ACC112 (cell line): ENCODE results near the gene NEU4.
"Not testable (repeated sequence)": the region's sequence is repeated elsewhere in the genome, so short reads cannot be mapped to it uniquely, and the experiment has no call there.

Experiments
- H2AFZ ChIP-seq: fragments of 200-600 bp; sonication (generic); one replicate; pipeline ENCODE4 v1.6.0; 2017; ENCODE audit warnings: antibody characterized with exemption, low read length; ENCODE audit not compliant: unreplicated experiment
- H3K27ac ChIP-seq: fragments of 200-600 bp; sonication (generic); 2 replicates; pipeline ENCODE4 v1.5.1; 2014; ENCODE audit warnings: low read depth, mild to moderate bottlenecking, antibody characterized with exemption, low read length, moderate library complexity
- H3K27me3 ChIP-seq: fragments of 200-600 bp; sonication (generic); 2 replicates; pipeline ENCODE4 v1.6.1; 2014; ENCODE audit warnings: mild to moderate bottlenecking, antibody characterized with exemption, low read length, moderate library complexity, mixed read lengths; ENCODE audit not compliant: insufficient read depth
- H3K36me3 ChIP-seq: fragments of 200-600 bp; sonication (generic); 2 replicates; pipeline ENCODE4 v1.6.1; 2016; ENCODE audit warnings: mild to moderate bottlenecking, antibody characterized with exemption, low read length, moderate library complexity, mixed read lengths; ENCODE audit not compliant: insufficient read depth
- H3K4me1 ChIP-seq: fragments of 200-600 bp; sonication (generic); one replicate; pipeline ENCODE4 v1.6.1; 2016; ENCODE audit warnings: low read length, mixed read lengths; ENCODE audit not compliant: insufficient read depth, unreplicated experiment, control insufficient read depth
- H3K4me3 ChIP-seq: fragments of 200-600 bp; sonication (generic); 2 replicates; pipeline ENCODE4 v1.5.1; 2014; ENCODE audit warnings: mild to moderate bottlenecking, low read depth, low read length
- H3K79me2 ChIP-seq: fragments of 200-600 bp; sonication (generic); one replicate; pipeline ENCODE4 v1.6.0; 2016; ENCODE audit warnings: low read length; ENCODE audit not compliant: control insufficient read depth, unreplicated experiment, insufficient read depth

NEU4 gene

DNA sequence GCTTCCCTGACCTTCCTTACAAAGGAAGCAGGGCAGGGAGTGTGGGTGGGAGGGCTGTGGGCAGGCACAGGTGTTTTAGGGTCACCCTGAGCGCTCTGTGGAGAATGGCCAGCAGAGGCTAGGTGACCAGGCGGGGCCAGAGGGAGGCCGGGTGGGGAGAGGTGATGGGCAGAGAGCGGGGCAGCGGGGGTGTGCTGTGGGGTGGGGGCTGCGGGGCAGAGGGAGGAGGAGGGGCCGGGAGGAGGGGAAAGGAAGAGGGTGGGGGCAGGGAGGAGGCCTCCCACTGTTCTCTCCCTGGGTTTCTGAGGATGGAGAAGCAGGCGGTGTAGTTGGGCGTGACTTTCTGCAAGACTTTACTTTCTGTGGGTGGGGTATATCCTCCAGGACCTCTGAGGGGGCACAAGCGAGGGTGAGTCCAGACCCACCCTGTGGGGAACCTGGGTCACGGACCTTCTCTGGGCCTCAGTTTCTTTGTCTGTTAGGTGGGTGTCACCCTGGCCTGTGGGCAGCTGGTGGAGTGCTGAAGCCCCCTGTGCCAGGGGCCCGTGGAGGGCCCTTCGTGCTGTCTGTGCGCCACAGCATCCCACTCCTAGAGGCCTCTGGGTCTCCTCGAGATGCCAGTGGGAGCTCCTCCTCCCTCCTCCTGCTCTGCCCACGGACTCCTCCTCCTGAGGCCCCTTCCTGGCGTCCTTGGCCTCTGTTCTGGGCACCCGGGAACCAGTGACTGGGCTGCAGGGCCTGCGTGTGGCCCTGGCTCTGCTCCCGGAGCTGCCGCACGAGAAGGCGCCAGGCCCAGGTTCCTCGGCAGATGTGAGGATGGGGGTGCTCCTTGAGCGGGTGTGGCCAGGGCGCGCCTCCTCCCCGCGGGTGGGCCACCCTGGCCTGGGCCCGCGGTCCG is 6.3 kb upstream of the NEU4 start:
- H3K4me3 ChIP-seq, result peak overlapping the region; percentile 70
- no peak overlapping the region for H3K27ac ChIP-seq
- peaks cover 13% of the 10 kb centered on the region for H3K4me1 ChIP-seq
- H3K27me3 ChIP-seq, result no peaks in the 10 kb centered on the region
- no peak overlapping the region for H2AFZ ChIP-seq
- H3K79me2 ChIP-seq, result no peaks in the 10 kb centered on the region
- no peaks in the 10 kb centered on the region for H3K36me3 ChIP-seq

DNA sequence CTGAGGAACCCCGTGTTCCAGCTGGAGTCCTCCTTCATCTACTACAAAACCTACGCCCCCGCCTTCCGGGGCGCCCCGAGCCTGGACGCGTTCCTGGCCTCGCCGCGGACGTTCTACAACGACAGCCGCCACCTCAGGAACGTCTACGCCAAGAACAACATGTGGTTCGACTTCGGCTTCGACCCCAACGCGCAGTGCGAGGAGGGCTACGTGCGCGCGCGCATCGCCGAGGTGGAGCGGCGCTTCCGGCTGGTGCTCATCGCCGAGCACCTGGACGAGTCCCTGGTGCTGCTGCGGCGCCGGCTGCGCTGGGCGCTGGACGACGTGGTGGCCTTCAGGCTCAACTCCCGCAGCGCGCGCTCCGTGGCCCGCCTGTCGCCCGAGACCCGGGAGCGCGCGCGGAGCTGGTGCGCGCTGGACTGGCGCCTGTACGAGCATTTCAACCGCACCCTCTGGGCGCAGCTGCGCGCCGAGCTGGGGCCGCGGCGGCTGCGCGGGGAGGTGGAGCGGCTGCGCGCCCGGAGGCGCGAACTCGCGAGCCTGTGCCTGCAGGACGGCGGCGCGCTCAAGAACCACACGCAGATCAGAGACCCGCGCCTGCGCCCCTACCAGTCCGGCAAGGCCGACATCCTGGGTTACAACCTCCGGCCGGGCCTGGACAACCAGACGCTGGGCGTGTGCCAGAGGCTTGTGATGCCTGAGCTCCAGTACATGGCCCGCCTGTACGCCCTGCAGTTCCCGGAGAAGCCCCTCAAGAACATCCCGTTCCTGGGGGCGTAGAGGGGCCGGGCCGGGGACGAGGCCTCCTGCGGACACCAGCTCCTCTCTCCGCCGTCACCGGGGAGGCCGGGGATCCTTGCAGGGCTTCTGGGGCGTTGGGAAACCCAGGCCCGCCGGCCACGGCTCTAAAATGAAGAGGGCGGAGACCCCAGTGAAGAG is 5.3 kb upstream of the NEU4 start:
- peak overlapping the region; percentile 70 for H3K4me3 ChIP-seq
- peaks cover 13% of the 10 kb centered on the region for H3K4me1 ChIP-seq
- no peaks in the 10 kb centered on the region for H3K27me3 ChIP-seq
- H3K79me2 ChIP-seq, result no peaks in the 10 kb centered on the region
- H2AFZ ChIP-seq, result peak overlapping the region; percentile 57
- no peaks in the 10 kb centered on the region for H3K36me3 ChIP-seq
- H3K27ac ChIP-seq, result no peak overlapping the region

DNA sequence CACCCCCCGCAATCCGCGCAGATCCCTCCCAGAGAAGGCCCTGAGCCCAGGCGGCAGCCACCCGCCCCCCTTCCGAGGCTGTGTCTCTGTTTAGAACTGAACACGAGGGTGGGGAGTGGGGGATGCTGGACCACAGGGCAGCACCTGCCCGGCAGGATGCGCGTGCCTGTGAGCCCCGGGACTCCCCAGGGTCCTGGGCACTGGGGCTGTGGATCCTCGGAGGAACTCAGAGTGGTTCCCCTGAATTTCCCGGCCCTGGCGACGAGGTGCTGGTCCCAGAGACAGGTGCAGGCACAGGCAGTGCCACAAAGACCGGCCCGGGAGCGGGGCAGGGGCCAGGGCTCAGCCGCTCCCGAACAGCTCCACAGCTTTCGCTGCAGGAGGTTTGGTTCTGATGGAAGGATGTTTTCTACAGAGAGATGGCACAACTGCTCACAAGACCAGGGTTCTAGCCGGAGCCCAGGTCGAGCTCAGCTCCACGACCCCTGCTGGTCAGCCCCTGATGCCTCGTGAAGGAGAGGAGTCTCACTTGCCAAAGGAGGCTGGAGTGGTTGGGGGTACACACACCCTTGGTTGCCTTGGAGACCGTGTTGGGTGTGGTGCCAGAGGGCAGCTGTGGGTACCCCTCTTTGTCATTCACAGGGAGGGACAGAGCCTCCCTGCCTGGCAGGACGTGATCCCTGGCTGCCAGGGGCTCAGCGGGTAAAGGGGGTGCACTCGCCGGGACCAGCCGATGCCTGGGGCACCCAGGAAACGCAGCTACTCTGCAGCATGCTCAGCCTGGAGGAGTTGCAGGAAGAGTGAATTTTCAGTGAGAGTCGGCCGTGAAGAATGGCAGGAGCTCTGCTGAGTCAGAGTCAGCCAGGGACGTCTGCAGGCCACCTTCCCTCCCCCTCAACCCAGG is 4.4 kb upstream of the NEU4 start:
- Histone ChIP-seq H3K27me3 (no peaks in the 10 kb centered on the region), H3K79me2 (no peaks in the 10 kb centered on the region), H3K36me3 (no peaks in the 10 kb centered on the region), H2AFZ (peak overlapping the region; percentile 57), H3K27ac (no peak overlapping the region), H3K4me1 (peaks cover 13% of the 10 kb centered on the region), H3K4me3 (peak overlapping the region; percentile 70)

DNA sequence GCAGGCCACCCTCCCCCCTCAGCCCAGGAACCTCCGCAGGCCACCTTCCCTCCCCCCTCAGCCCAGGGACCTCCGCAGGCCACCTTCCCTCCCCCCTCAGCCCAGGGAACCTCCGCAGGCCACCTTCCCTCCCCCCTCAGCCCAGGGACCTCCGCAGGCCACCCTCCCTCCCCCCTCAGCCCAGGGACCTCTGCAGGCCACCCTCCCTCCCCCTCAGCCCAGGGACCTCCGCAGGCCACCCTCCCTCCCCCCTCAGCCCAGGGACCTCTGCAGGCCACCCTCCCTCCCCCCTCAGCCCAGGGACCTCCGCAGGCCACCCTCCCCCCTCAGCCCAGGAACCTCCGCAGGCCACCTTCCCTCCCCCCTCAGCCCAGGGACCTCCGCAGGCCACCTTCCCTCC is 2.8 kb upstream of the NEU4 start:
- H3K4me1 ChIP-seq, result peaks cover 13% of the 10 kb centered on the region

DNA sequence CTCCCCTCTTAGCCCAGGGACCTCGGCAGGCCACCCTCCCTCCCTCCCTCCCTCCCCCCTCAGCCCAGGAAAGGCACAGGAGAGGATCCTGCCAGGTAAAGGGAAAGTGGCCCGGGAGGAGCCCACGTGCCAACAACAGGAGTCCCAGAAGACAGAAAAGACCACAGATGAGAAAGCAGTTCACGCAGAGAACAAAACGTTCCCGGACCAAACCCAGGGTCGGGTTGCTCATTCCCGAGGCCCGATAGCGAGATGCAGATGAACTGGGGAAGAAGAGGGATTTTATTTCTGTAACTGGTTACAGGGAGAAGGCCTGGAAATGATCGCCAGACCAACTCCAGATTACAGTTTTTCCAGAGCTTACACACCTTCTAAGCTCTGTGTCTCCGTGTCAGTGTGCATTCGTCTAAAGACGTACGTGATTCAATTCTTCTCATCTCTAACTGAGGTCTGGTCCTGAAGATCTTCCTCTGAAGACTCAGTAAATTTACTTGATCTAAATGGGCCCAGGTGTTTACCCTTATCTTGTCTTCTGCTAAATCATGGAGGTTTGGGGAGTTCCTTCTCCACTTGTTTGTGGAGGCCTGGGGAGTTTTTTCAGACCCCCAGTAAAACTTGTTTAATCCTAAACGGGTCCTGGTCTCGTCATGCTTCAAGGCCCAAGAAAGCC is 807 bp upstream of the NEU4 start:
- no peak overlapping the region for H3K27ac ChIP-seq
- H3K79me2 ChIP-seq, result no peaks in the 10 kb centered on the region
- H2AFZ ChIP-seq, result no peak overlapping the region
- no peaks in the 10 kb centered on the region for H3K36me3 ChIP-seq
- no peaks in the 10 kb centered on the region for H3K27me3 ChIP-seq
- peaks cover 10% of the 10 kb centered on the region for H3K4me1 ChIP-seq
- H3K4me3 ChIP-seq, result no peak overlapping the region

More for the DNA sequence above, 2.8 kb upstream of the NEU4 start:
- not testable (repeated sequence) for H3K4me3 ChIP-seq, H3K27ac ChIP-seq, H3K36me3 ChIP-seq, H2AFZ ChIP-seq, H3K79me2 ChIP-seq, H3K27me3 ChIP-seq

DNA sequence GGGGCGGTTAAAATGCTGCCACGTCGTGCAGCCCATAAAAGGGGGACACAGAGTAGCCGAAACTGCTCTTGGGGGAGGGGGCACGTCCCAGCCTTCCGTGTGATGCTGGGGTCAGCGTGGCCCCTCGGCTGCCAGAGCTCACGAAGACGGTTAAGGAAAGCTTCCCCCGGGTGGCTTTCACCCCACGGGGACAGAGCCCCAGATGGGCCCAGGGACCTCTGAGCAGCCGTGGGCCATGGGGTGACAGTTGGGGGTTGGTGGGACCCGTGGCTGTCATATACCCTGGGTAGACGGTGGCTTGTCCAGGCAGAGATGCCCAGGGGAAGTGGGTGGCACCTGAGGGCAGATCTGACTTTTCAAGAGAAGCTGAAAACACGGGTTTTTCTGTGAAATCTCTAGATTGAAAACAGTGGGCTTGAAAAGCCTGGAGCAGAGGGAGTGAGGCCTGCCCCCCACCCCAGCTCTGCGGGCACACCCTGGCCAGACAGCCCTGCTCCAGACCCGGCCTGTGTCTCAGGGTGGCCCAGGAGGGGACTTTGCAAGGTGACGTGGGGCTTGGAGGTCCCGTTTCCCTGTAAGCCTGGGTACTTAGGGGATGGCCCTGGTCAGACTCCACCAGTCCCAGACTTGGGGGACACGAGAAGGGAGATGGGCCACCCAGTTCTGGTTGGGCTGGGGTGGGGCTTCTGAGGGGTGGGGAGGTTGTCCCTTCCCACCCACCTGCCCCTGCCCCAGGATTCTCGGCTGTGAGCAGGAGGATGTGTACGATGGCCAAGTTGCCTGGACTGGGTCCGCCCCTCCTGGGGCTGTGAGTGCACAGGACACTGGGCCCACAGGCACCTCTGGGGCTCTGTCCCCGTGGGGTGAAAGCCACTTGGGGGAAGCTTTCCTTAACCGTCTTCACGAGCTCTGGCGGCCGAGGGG is 652 bp downstream of the NEU4 start:
- Histone ChIP-seq H3K4me3 (no peak overlapping the region), H3K79me2 (no peaks in the 10 kb centered on the region), H3K27me3 (no peaks in the 10 kb centered on the region), H3K27ac (no peak overlapping the region), H3K4me1 (peaks cover 4% of the 10 kb centered on the region), H2AFZ (no peak overlapping the region), H3K36me3 (no peaks in the 10 kb centered on the region)

DNA sequence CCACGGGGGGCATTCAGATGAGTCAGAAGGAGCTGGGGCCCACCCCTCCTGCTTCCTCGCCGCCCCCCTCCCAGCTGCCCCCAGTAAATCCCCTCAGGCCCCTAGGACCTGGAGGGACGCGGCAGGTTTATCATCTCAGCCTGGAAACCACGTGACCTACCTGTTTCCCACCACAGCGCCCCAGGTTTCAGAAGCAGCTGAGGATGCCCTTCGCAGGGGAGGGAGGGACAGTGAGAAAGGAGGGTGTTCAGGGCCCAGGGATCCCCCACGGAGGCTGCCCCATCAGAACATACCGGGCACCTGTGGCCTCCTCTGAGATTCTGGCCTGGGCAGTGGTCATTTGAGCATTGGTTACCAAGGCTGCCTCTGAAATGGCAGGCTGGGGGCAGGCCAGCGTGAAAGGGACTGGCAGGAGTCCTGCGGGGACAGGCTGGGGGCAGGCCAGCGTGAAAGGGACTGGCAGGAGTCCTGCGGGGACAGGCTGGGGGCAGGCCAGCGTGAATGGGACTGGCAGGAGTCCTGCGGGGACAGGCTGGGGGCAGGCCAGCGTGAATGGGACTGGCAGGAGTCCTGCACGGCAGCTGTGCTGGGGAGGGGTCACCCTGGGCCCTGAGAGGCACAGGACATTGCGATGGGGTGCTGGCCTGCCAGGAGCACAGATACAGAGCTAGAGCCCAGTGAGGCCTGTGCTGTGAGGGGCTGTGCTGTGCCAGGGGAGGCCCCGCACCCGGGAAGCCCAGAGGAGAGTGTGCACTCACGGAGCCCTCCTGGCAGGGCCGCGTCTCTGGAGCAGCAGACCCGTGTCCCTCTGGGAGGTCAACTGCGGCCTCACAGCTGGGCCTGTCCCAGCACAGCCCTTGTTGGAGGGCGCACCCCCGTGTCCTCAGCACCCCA is 1.6 kb downstream of the NEU4 start:
- H3K27ac ChIP-seq, result no peak overlapping the region
- no peak overlapping the region for H3K4me3 ChIP-seq
- no peaks in the 10 kb centered on the region for H3K4me1 ChIP-seq
- no peaks in the 10 kb centered on the region for H3K36me3 ChIP-seq
- no peaks in the 10 kb centered on the region for H3K27me3 ChIP-seq
- H3K79me2 ChIP-seq, result no peaks in the 10 kb centered on the region
- no peak overlapping the region for H2AFZ ChIP-seq

DNA sequence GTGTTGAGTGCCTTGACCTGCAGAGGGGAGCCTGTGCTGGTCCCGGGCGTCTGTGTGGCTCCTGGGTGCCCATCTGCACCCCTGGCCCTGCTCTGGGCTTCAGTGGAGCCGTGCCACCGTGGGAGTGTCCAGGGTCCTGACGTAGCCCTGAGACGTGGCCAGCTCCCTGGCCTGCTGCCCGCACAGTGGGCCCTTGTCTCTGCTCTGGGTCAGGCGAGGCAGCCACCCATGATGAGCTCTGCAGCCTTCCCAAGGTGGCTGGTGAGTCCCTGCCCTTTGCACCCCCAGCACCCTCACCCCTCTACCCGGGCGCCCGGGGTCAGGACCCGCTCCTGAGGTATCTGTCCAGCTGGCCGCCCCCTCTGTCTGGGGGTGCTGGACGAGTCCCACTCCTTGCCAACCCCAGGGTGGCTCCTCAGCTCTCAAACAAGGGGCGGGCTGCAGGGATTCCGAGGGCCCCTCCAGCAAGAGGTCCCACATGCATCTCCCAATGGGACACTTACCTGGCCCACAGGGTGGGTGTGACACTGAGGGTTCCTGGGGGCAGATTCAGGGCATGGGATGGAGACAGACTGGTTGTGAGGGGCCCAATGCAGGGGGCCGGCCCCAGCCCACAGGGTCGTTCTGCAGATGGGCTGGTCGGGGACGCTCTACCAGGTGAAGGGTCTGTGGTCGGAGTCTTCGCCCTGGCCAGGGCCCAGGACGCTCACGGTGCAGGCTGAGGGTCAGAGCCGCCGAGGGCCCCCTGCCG is 2.4 kb downstream of the NEU4 start:
- Histone ChIP-seq H3K4me3 (no peak overlapping the region), H3K27ac (no peak overlapping the region), H3K79me2 (no peaks in the 10 kb centered on the region), H2AFZ (no peak overlapping the region), H3K4me1 (no peaks in the 10 kb centered on the region), H3K36me3 (no peaks in the 10 kb centered on the region), H3K27me3 (no peaks in the 10 kb centered on the region)
